HG03064 (cell line): ENCODE results near the gene SEC11A.

Experiments
- ATAC-seq: cut with Tn5 transposase; IDR thresholded peaks from one replicate; pipeline ENCODE4 v1.9.1; 2021; ENCODE audit warnings: low read depth; ENCODE audit not compliant: unreplicated experiment

The SEC11A gene

DNA sequence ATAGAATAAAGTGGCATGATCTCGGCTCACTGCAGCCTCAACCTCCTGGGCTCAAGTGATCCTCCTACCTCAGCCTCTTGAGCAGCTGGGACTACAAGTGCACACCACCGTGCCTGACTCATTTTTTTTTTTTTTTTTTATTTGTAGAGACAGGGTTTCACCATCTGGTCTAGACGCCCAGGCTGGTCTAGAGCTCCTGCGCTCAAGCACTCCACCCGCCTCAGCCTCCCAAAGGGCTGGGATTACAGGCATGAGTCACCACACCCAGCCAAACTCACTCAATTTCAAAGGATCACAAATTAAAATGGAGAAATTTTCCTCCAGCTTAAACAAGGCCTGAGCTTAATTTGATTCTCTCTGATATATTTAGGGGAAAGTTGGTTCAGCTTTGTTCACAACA, 30.6 kb downstream of the SEC11A start:
- ATAC-seq, result no peak

DNA sequence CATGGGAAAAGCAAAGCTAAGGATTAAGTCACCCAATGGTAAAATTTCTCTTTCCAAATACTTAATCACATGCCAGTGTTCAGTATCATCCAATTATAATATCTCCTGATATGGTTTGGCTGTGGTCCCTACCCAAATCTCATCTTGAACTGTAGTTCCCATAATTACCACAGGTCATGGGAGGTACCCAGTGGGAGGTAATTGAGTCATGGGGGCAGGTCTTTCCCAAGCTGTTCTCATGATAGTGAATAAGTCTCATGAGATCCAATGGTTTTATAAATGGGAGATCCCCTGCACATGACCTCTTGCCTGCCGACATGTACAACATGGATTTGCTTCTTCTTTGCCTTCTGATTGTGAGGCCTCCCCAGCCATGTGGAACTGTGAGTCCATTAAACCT, 31.8 kb downstream of the SEC11A start:
- no peak for ATAC-seq

DNA sequence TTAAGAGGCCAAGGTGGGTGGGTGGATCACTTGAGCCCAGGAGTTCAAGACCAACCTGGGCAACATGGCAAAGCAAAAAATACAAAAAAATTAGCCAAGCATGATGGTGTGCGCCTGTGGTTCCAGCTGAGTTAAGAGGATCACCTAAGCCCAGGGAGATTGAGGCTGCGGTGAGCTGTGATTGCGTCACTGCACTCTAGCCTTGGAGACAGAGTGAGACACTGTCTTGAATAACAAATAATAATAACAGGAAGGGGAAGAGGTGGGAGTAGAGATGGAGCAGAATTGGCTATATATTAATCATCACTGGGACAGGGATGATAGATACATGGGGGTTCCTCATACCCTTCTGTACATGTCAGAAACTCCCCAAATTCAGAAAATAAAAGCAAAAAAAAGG, 34.1 kb downstream of the SEC11A start:
- no peak for ATAC-seq

- no peak for ATAC-seq
These were observed 44.7 kb downstream of the SEC11A start for GRCh38 chr15:84671211-84671610.

DNA sequence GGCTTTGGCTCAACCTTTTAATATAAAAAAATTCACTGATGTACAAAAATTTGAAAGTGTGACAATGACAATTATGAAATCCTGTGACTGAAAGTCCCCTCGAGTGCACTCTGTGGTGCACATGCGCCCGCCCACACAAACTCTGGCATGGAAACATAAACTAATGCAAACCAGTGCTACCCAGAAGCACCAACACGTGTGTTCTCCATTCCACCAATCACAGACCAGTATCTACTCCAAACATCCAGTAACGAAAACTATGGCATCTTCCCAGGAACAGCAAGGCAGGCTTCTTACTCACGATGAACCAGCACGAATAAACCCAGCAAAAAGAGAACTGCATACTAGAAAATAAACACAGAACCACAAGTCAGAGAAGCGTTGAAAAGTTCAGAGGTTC, 46.2 kb downstream of the SEC11A start:
- ATAC-seq, result no peak

GRCh38 chr15:84668221-84668982, 47.5 kb downstream of the SEC11A start:
- no peak for ATAC-seq

DNA sequence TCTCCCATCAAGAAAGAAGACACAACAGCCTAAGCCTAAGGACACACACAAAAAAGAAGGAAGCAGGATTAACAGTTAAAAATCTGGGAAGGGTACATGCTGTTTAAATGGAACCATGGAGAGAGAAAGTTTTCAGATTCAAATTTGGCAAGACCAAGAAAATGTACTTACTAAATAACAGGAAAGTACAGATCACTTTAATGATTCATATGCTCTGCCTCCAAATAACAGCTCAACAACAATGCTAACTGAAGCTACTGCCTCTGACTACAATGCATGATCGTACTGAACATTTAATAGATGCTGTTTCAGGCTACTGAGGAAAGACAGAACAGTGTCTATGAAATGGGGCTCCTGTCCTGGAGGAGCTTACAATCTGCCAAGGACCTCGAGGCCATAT, 49.6 kb downstream of the SEC11A start:
- ATAC-seq, result no peak

- ATAC-seq, result no peak
These were observed 54.9 kb downstream of the SEC11A start for GRCh38 chr15:84661001-84661400.

DNA sequence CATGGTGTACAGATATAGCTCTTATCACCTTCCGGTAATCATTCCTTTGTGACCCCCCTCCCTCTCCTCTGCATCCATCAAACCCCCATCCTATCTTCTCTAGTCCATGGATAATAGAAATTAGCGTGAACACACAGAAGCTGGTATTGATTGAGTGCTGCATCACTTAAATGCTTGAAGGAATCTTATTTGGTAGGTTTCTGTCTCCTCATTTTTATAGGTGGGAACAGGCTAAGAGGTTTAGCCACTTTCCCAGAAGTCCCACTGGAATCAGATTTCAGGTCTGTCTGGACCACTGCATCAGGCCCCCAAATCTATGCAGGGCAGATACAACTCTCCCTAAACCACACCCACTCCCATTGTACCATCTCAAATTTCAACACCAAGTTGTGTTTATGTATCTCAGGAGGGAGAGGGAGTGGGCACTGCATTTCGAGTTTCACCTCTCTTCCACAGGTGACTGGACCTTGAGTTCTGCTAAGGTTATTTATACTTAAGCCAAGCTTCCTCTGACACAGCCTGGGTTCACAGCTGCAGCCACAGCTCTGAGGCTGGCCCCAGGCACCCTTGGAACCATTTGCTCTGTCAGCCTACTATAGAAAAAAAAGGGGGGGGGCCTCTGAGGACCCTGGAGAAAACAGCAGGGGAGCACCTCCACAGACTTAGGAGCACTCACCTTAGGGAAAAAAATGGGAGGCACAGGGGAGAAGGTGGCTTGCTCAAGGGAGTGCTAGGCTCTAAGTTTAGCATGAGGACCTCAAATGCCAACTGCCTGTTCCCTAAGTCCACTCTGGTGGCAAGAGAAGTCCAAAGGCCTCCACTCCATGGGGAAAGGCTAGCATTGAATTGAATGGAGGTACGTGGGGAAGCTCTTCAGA, 55.8 kb downstream of the SEC11A start:
- no peak for ATAC-seq

DNA sequence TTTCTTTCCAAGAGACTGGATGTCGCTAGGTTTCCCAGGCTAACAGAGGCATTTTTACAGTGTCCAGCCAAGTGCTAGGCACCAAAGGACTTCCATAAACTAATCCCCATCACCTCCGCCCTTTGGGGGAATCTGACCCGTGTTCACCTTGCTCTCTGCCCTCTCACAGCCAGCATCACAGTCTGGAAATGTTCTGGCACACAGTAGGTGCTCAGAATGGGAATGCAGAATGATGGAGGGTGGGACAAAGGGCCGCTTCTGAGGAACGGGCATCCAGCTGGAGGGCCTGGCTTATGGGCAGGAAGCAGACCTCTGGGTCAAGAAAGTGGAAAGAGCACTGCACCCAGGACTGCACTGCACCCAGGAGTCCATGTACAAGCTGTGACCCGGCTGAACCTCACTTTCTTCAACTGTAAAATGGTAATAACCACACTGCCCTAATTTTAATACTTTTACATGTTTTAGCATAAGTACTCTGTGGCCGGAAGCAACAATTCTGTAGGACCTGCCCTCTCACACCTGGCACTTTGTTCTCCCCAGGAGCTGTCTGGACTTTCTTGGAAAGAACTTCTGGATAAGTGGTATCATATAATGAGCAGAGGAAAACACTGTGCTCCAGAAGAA, 57.0 kb downstream of the SEC11A start:
- ATAC-seq, result no peak

- peak; percentile 48 for ATAC-seq
These were observed 57.7 kb downstream of the SEC11A start, which contains the start of gene NMB for GRCh38 chr15:84658080-84658787. Gene NMB (minus strand): TSS chr15:84658199. CDS start chr15:84658152, 47 bp downstream.

GRCh38 chr15:84657748-84658079, 58.2 kb downstream of the SEC11A start:
- ATAC-seq, result no peak

DNA sequence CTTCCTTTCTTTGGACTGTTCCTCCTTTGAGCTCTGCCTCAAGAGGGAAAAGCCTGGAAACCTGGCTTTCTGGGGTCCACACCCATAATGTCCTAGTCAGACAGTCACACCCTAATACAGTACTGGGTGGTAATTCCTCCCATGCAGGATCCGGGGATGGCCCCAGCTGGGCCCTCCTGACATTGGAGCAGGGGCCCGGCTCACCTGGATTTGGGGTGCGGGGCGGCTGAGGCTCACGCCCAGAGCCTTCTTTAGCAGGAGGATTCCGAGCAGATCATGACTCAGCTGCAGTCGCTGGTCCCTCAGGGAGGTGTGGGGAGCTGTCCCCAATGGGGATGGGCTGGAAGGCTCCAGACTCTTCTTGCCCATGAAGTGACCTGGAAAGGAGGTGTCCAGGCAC, 59.0 kb downstream of the SEC11A start:
- ATAC-seq, result no peak

GRCh38 chr15:84654689-84655453, 61.1 kb downstream of the SEC11A start:
- ATAC-seq, result no peak

GRCh38 chr15:84653910-84654688, 61.8 kb downstream of the SEC11A start, which contains the start of gene WDR73:
Gene WDR73 (minus strand): TSS chr15:84654283. CDS start chr15:84654274, 9 bp downstream.
- ATAC-seq, result peak; percentile 77

DNA sequence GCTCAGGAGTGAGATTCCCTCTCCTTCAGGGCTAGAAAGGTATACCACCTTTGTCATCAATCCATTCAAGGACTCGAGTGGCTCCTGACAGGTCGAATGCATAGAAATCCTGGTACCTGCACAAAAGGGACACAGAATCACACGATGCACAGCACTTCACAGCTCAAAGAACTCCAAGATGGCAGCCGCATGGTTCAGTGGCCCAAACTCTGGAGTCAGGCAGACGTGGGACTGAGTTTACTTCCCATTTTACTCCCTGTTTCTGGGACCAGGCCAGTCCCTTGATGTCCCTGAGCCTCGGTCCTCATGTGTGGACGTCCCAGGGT, 62.4 kb downstream of the SEC11A start:
- no peak for ATAC-seq

DNA sequence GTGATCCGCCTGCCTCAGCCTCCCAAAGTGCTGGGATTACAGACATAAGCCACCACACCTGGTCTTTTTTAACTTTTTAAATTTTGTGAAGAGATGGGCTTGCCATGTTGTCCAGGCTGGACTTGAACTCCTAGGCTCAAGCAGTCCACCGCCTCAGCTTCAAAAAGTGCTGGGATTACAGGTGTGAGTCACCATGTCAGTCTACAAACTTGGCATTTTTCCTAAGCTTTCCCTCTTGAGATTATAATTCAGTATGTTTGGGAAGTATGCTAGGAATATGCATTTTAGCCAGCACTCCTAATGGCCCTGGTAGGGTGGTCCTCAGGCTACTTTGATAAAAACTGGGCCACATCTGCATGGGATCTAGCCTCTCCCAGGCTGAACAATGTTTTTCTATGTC, 66.2 kb downstream of the SEC11A start:
- no peak for ATAC-seq

- ATAC-seq, result no peak
These were observed 67.4 kb downstream of the SEC11A start for GRCh38 chr15:84648539-84648938.

GRCh38 chr15:84647726-84648125, 68.2 kb downstream of the SEC11A start:
- no peak for ATAC-seq
